Measurements from ENCODE around the gene TGFA.

TGFA gene

GRCh38 chr2:70523672-70523995, 30.0 kb downstream of the TGFA start:
- DNase-seq, result no peak

GRCh38 chr2:70522627-70523026, 31.0 kb downstream of the TGFA start:
- DNase-seq, result no peak

GRCh38 chr2:70520825-70521224, 32.8 kb downstream of the TGFA start:
- no peak for DNase-seq

- no peak for DNase-seq
Observed at GRCh38 chr2:70519453-70519852, 34.2 kb downstream of the TGFA start.

GRCh38 chr2:70518557-70518956, 35.1 kb downstream of the TGFA start:
- DNase-seq, result no peak

- DNase-seq, result no peak
Observed at GRCh38 chr2:70517804-70518203, 35.8 kb downstream of the TGFA start.

GRCh38 chr2:70516596-70516995, 37.0 kb downstream of the TGFA start:
- no peak for DNase-seq

GRCh38 chr2:70515938-70516337, 37.7 kb downstream of the TGFA start:
- DNase-seq, result no peak

GRCh38 chr2:70514612-70515055, 39.0 kb downstream of the TGFA start:
- no peak for DNase-seq

GRCh38 chr2:70513738-70514137, 39.9 kb downstream of the TGFA start:
- DNase-seq, result no peak

GRCh38 chr2:70511971-70512729, 41.5 kb downstream of the TGFA start:
- no peak for DNase-seq

- DNase-seq, result no peak
Observed at GRCh38 chr2:70510313-70510712, 43.3 kb downstream of the TGFA start.

GRCh38 chr2:70509565-70509964, 44.1 kb downstream of the TGFA start:
- DNase-seq, result peak; percentile 33

GRCh38 chr2:70508711-70509462, 44.7 kb downstream of the TGFA start:
- no peak for DNase-seq

GRCh38 chr2:70505613-70506391, 47.8 kb downstream of the TGFA start:
- DNase-seq, result no peak

GRCh38 chr2:70504750-70505149, 48.9 kb downstream of the TGFA start:
- no peak for DNase-seq

GRCh38 chr2:70503896-70504295, 49.7 kb downstream of the TGFA start:
- DNase-seq, result no peak

- DNase-seq, result no peak
Observed at GRCh38 chr2:70501728-70502127, 51.9 kb downstream of the TGFA start.

- no peak for DNase-seq
Observed at GRCh38 chr2:70501215-70501614, 52.4 kb downstream of the TGFA start.

- no peak for DNase-seq
Observed at GRCh38 chr2:70499253-70499652, 54.4 kb downstream of the TGFA start.

- DNase-seq, result no peak
Observed at GRCh38 chr2:70498528-70498927, 55.1 kb downstream of the TGFA start.

GRCh38 chr2:70498054-70498453, 55.6 kb downstream of the TGFA start:
- no peak for DNase-seq

- no peak for DNase-seq
Observed at GRCh38 chr2:70496819-70497218, 56.8 kb downstream of the TGFA start.
